HG03378 (cell line): Measurements from ENCODE around the gene FOXRED2.
"Not testable (repeated sequence)": the region's sequence is repeated elsewhere in the genome, so short reads cannot be mapped to it uniquely, and the experiment has no call there.

Experiments
- ATAC-seq: cut with Tn5 transposase; IDR thresholded peaks from one replicate; pipeline ENCODE4 v1.9.1; 2021; ENCODE audit warnings: mild to moderate bottlenecking, moderate library complexity; ENCODE audit not compliant: unreplicated experiment

FOXRED2 gene

DNA sequence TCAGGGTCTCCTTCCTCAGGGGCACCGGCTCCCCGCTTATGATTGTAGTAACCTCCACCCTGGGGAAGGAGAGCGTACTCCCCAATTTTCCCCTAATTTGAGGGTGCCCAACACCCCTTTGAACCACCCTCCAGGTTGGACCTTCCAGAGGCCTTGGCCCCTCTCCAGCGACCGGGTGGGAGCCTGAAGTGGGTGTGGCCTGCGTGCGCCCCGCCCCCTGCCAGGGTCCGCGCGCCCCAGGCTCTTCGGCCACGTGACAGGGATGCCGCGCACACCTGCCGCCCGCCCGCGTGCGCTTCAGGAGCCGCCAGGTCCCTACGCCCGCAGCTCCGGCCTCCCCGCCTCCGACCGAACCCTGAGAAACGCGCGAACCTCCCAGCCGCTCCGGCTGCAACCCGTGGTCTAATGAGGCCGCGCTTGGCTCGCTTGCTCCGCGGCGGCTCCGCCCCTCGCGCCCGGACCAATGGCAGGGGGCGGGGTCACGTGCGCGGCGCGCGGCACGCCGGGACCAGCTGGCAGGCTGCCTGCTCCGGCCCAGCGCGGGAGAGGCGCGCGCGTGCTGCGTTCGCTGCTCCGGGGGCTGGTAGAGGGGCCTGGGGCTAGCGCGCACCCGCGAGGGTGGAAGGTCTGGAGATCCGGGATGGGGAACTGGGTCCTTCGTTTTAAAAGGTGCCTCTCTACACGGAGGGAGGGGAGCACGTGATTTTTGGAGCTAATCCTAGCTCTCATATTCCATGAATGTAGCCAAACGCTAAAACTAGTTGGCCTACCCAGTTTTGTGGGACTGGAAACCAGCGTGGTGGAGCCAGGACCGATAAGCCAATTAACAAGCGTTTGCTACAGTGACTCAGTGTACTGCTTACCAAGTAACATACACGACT lies at the start of gene FOXRED2:
Gene FOXRED2, minus strand, starts transcription at position 404 of the 881 bp plus-strand sequence. CDS start 618 bp downstream, outside the sequence.
- ATAC-seq, result peak; percentile 39

DNA sequence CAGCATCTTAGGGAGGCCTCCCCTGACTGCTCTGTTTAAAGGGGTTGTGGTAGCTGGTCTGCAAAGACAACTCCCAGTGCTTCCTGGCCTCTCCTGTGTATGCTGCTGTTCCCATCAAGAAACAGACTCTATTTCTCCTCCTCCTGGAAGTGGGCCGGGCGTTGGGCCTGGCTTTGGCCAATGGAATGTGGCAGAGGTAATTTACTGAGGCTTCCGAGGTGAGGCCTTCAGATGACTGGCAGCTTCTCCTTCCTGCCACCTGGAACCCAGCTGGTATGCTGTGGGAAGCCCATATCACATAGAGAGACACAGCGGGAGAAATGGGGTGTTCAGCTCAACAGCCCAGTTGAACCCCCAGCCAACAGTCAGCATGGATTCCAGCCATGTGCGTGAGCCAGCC lies 47.3 kb upstream of the FOXRED2 start:
- ATAC-seq, result no peak

DNA sequence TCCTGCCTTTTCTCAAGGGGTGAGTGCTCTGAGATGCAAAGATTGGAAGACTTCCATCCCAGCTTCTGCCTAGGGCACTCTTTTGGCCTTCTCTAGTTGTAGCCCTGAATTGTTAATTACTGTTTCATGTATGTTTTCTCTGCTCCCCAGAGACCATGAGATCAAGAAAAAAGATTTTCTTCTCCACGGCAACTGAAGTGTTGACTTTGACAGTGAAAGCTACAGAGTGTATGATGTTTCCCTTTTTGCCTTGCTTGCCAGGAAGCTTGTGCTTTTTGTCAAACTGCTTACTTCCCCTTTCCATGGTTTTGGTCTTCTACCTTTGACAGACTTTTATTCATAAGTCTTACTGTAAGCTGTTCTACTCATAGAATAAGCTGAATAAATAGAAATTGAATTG lies 45.4 kb upstream of the FOXRED2 start:
- no peak for ATAC-seq

DNA sequence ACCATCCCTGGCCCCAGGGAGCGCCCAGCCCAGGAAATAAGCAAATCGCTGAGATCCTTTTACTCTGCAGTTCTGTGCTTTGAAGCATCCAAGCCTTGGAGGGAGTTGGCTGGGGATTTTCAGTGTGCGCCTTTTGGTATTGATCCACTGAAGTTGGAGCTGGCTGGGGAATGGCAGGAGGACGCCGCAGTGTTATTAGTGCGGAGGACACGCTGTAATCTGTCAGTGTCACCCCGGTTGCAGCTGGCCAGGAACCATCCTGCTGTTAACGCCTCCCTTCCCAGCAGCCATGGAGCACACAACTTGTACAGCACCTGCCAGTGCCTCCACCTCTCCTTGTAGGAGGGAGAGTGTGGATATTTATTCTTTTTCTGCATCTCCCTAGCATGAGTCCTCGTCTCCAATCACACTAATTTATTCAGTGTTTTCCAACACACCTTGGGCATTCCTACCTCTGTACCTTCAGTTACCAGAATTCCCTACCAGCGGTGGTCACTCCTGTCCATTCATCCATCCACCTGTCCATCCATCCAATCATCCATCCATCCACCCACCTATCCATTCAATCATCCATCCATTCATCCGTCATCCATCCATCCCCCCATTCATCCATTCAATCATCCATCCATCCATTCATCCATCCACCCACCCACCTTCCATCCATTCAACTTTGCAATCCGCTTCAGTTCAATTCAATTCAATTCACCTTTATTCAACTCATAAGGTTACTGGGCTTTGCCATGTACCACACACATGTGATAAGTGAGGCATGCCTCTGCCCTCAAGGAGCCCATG lies 44.1 kb upstream of the FOXRED2 start:
- no peak for ATAC-seq

DNA sequence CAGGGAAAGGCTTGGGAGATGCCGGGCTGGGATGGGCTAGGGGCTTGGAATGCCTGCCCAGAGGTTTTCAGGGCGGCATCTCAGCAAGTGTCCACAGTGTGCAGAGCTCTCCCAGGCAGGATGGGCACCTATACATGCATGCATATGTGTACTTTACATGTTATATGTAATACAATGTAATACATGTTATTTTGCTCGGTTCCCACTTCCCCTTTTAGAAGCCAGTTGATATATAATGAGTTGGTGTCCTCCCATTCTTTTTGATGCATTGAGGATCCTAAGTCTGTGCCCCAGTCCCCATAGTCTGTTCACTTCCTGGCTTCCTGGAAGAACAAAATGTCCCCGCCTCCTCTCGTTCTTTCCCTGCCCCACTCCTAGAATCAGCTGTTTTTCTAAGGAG lies 42.2 kb upstream of the FOXRED2 start:
- ATAC-seq, result no peak

DNA sequence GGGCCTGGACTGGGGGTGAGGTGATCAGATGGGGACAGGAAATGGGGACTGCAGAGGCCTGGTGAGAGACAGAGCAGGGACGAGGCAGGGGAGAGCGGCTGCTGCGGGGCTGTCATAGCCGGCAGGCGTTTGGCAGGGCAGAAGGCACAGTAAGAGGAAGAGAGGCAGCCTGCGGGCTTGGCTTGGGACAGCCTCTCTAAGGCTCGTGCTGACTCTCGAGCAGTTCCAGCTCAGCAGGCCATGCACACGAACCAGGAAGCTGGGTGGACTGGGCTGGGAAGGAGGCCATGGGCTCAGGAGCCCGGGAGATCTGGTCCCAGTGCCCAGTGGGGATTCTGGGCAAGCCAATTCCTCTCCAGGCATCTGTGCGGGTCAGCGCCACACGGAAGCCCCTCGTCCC lies 41.8 kb upstream of the FOXRED2 start:
- ATAC-seq, result no peak

DNA sequence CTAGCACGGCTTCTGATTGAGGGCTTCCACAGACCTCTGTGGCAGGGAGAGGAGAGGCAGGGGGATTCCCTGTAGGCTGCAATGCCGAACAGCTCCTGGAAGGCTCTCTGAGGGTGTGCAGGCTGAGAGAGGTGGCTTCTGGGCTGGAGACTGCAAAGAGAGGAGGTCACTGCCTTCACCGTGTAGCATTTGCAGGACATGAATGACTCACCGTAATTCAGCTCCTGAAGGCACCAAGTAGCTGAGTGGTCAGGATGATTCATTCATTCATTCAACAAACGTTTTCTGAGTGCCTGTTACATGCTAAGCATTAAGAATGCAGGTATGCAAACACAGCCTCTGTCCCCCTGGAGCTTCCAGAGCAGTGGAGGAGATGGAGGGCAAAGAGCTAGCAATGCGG lies 40.1 kb upstream of the FOXRED2 start:
- ATAC-seq, result no peak

DNA sequence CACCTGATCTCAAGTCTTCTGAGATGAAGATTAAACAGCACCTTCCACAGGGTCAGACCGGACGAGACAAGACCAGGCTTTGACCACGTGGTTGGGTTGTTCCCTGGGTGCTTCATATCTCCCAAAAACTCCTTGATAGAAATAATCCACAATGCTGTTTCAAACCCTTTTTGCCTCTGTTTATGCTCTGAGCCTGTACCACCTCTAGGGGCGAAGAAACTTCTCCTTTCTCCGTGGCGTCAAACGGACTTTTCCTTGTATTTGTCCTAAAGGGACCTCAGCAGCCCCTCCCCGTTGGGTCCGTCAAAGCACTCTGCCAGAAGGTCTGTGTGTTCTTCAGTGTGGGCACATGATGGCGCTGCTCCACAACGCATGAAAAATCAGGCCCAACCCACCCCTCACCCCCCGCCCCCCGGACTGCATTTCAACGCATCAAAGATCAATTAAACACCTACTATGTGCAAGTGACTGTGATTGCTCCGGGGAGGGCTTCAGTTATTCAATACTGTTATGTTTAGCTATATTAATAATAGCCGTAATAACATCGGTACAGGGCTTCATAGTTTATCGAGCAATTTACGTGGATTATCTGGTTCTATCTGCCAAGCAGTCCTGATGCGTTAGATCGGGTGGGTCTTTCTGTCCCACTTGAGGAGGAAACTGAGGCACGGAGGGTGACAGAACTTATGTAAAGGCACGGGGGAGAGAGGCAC lies 39.4 kb upstream of the FOXRED2 start:
- ATAC-seq, result no peak

DNA sequence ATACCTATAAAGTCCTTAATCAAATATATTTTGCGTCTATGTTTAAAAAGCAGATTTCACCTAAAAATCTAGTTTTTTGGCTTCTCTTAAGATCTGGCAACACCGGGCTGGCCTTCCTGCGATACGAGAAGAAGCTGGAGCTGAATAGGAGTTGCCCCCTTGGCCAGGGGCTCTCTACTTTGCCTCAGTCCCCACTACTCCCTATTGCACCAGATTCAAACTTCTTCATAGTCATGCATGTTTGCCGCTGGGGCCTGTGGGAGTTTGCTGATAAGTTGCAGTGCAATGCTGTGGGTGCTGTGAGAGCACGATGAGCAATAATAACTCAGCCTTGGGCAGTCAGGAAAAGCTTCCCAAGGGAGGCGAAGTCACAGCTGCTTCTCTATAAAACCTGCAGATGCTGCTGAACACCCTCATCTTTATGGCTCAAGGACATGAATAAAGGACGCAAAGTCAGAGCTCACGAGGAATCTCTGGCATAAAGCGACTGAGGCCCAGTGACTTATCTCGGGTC lies 37.3 kb upstream of the FOXRED2 start:
- no peak for ATAC-seq

DNA sequence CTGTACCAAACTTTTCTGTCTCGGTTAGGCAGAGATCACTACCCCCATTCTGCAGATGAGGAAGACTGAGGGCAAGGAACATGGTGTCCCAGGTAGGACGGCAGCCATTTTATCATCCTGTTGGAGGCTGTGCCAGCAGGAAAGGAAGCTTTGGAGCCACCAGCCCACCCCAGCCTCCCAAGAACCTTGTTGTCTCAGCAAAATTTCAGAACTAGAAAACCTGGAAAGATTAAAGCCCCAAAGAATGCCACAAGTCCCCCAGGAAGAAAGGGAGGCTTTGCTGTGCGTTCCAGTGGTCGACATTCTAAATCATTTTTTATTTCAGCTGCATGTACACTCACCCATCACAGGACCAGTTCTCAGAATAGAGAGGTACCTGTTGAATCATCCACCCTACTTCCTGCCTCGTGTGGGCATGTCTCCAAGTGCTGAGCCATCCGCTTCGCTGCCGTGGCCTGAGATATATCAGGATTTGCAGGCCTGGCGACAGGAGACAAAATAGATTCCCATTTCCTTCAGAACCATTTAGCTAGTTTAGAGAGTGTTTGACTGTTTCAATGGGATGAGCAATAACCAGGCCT lies 35.1 kb upstream of the FOXRED2 start:
- no peak for ATAC-seq

DNA sequence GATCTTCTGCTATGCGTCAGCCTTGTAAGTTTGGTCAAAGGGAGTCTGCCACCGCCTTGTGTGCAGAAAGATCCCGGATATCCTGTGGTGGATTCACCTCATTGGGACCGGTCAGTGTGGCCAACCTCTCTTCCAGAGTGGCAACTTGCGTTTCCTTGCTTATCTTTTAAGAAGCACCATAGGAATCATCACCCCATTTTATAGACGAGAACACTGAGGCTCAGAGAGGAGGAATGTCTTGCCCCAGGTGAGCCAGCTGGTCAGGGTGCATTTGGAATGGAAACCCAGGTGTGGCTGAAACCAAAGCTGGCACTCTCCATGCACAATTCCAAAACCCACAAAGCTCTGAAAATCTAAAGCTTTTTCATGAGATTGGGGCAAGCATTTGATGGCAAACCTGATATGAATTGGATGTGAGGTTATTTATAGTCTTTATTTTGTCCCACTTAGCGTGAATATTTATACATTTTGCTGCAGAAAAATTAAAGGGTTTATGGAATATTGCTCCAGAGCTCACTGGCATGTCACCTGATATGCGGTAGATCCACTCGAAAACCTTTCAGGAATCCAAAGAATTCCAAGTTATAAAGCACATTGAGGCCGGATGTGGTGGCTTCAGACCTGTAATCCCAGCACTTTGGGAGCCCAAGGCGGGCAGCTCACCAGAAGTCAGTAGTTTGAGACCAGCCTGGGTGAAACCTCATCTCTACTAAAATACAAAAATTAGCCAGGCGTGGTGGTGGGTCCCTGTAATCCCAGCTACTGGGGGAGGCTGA lies 34.2 kb upstream of the FOXRED2 start:
- ATAC-seq, result no peak

DNA sequence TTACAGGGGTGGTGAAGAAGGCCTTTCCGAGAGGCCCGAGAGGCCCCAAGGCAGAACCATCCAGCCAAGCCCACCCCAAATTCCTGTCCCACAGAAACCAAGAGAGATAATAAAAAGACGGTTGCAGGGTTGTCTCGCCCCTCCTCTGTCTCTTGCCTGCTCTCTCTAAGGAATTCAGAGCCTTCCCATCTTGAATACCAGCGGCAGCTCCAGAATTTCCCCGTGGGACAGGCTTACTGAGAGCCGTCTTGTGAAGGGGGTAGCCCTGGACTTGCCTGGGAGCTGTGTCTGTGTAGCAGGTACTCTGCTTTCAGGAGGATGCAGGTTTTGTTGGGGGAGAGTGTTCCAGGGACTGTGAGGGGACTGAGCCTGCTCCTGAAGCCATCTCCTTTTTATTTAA lies 31.7 kb upstream of the FOXRED2 start:
- no peak for ATAC-seq

DNA sequence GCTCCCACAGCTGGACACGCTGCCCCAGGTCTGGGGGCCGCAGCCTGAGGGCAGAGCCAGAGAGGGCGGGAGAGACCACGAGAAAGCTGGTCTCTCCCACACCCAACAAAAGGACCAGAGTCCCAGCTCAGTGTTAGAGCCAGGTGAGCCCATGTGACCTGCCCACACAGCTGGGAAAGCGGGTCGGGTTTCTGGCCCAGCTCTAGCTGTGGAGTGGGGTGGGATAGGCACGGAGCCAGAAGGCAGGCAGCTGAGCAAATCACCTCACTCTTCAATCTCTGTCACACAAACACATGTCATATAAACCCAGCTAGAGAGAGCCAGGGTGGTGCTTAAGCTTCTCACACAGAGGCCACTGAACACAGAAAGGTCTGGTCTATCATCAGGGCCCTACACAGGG lies 29.9 kb upstream of the FOXRED2 start:
- ATAC-seq, result no peak

DNA sequence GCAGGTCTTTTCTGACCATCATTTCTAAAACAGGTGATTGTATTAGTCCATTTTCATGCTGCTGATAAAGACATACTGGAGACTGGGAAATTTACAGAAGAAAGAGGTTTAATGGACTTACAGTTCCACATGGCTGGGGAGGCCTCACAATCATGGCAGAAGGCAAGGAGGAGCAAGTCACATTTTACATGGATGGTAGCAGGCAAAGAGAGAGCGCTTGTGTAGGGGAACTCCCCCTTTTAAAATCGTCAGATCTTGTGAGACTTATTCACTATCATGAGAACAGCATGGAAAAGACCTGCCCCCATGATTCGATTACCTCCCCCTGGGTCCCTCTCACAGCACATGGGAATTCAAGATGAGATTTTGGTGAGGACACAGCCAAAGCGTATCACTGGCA lies 26.5 kb upstream of the FOXRED2 start:
- ATAC-seq, result not testable (repeated sequence)

DNA sequence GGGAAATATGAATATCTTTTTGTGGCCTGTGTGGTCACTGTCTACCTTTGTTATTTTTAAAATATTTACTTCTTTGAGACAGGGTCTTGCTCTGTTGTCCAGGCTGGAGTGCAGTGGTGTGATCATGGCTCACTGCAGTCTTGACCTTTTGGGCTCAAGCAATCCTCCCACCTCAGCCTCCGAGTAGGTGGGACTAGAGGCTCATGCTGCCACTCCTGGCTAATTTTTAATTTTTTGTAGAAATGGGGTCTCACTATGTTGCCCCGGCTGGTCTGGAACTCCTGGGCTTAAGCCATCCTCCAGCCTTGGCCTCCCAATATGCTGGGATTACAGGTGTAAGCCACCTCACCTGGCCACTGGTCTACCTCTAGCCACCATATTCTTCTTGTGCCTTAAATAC lies 25.6 kb upstream of the FOXRED2 start:
- no peak for ATAC-seq

DNA sequence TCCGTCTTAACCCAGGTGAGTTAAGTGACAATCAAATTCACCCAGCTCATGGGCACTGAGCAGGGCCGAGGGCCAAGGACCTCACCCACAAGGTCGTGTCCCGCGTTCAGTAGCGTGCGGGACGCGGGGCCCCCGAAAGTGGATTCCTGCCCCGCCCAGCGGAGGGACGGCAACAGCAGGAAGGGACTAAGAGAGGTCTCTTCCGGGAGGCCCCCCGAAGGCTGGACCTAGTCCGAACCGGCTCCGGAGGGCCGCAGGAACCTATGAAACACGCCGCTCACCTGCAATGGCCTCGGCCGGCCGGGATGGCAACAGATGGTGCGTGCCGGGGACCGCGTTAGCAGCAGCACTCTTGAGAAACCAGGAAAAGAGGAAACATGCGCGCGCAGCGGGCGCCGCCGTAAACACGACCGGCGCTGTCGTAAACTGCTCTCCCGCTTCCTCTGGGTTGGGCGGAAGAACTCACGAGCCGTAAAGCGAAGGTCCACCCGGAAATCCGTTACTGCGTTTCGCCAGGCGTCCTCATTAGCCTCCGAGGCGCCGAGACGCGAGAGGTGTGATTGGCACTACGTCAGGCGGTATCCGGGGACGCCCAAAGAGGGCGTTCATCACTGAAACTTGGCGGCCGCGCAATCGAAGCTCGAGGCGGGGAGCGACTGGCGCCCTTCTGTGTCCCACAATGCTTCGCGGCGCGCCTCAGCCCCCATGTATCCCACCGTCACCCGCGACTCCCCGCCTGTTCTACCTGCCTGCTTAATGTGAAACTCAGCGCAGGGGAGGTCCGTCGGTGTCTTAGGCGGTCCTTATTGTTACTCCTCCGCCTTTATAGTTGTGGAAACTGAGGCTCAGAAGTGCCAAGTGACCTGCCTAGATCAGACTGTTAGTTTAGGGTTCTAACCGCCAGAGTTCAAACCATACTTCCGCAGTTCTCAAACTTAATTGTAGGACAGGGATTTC lies 22.2 kb upstream of the FOXRED2 start, which contains the start of gene EIF3D:
Gene EIF3D, minus strand, starts transcription at position 372 of the 957 bp plus-strand sequence. CDS start 3,045 bp downstream, outside the sequence.
- ATAC-seq, result peak; percentile 90

DNA sequence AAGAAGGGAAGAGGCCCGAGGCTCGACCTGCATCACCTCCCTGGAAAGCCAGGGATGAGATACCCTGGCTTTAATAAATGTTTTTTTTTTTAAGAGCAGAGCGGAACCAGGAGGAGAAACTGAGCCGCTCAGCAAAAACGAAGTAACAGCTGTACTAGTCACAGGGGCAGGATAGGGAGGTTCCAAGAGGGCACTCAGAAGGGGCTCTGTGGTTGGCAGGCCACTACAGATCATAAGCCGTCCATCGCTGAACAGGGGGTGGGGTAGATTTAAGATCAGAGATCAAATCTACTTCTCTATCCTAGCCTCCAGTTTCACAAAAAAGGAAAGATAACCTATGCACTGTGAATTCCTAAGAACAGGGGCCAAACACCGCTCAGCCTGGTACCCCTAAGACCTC lies 21.5 kb upstream of the FOXRED2 start:
- no peak for ATAC-seq

DNA sequence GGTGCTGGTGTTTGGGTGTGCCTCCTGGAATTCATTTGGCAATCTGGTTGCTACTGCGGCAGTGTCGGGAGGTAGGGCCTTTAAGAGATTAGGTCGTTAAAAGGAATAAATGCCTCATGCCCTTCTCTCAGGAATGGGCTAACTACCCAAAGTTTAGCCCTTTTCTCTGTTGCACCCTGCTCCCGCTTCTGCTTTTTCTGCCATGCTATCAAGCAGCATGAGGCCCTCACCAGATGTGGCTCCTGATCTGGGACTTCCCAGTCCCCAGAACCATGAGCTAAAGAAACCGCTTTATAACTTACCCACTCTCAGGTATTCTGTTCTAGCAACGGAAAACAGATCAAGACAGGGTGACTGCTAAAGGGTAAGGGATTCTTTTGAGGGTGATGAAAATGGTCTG lies 15.8 kb upstream of the FOXRED2 start:
- ATAC-seq, result no peak

DNA sequence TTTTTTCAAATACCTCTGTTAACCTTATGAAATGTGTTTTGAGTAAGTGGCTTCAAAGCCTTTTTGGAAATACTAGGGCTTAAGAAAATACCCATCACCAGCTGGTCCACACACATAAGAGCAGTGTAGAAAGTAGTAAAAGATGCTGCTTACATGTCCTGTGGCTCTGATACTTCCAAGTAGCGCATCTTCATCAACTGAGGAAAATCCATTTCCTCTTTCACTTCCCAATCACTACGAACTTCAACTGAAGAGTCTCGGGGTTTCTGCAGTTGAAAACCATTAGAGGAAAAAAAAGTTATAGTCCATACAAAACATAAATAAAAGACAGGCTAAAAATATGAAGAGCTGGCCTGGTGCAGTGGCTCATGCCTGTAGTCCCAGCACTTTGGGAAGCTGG lies 13.6 kb upstream of the FOXRED2 start:
- ATAC-seq, result no peak
